ENCODE results near the gene PUSL1. TPM values are rescaled to one million over a fixed set of nuclear protein-coding genes. Genes with fewer than 3 reads are reported as not detected.

The PUSL1 gene
- total RNA-seq, 2 experiments from 2014 or later: 31.3 to 57.1 TPM

DNA sequence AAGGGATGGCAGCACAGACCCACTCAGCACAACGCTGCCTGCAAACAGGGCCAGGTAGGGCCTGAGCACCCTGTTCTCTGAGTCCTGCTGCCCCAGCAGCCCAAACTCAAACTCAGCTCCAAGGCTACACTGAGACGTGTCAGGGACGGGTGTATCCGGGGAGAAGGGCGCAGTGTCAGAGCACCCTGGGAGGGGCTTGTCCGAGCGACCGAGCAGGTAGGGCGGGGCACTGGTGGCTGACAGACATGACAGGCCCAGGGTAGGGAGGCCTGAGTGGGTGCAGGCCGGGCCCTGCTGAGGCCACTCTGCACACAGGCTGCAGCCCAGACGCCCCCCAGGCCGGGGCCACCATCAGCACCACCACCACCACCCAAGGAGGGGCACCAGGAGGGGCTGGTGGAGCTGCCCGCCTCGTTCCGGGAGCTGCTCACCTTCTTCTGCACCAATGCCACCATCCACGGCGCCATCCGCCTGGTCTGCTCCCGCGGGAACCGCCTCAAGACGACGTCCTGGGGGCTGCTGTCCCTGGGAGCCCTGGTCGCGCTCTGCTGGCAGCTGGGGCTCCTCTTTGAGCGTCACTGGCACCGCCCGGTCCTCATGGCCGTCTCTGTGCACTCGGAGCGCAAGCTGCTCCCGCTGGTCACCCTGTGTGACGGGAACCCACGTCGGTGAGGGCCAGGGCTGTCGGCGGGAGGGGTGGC lies 22.6 kb upstream of the PUSL1 start:
- POLR2A ChIA-PET: no interaction called here
- no peaks in the 10 kb centered on the region for H4K20me1 ChIP-seq (ENCODE audit: insufficient read depth, low read length)
- no peak overlapping the region for H3K4me3 ChIP-seq (ENCODE audit: low read depth, low read length, poor library complexity, severe bottlenecking)
- no peaks in the 10 kb centered on the region for H3K79me2 ChIP-seq (ENCODE audit: insufficient read depth, low read depth, low read length)
- no peaks in the 10 kb centered on the region for H3K9me2 ChIP-seq (ENCODE audit: insufficient read depth, low read length)
- no peak overlapping the region for H2AFZ ChIP-seq (ENCODE audit: low read length)
- H3K4me1 ChIP-seq (ENCODE audit: insufficient read depth, low read length, poor library complexity, severe bottlenecking): no peaks in the 10 kb centered on the region
- no TSS peak for BruUV-seq (replicated peaks)
- CTCF ChIA-PET (ENCODE audit: unreplicated experiment): no interaction called here
- H3K4me2 ChIP-seq (ENCODE audit: low read length): no peak overlapping the region
- H3K9me3 ChIP-seq (ENCODE audit: low read length): no peaks in the 10 kb centered on the region
- no peak for DNase-seq (ENCODE audit: low spot score)
- no peaks in the 10 kb centered on the region for H3K36me3 ChIP-seq (ENCODE audit: insufficient read depth, low read length)
- H3K27ac ChIP-seq (ENCODE audit: low read depth, low read length, poor library complexity, severe bottlenecking): no peak overlapping the region
- TF ChIP-seq CTCF (conservative IDR thresholded peaks at IDR 0.05; ENCODE audit: low read length) (no peak), EZH2phosphoT487 (IDR thresholded peaks at IDR 0.05; ENCODE audit: borderline replicate concordance, low read depth, low read length) (no peak)
- intact Hi-C loops (cut with micrococcal nuclease; ENCODE audit: unreplicated experiment): no loop called here

DNA sequence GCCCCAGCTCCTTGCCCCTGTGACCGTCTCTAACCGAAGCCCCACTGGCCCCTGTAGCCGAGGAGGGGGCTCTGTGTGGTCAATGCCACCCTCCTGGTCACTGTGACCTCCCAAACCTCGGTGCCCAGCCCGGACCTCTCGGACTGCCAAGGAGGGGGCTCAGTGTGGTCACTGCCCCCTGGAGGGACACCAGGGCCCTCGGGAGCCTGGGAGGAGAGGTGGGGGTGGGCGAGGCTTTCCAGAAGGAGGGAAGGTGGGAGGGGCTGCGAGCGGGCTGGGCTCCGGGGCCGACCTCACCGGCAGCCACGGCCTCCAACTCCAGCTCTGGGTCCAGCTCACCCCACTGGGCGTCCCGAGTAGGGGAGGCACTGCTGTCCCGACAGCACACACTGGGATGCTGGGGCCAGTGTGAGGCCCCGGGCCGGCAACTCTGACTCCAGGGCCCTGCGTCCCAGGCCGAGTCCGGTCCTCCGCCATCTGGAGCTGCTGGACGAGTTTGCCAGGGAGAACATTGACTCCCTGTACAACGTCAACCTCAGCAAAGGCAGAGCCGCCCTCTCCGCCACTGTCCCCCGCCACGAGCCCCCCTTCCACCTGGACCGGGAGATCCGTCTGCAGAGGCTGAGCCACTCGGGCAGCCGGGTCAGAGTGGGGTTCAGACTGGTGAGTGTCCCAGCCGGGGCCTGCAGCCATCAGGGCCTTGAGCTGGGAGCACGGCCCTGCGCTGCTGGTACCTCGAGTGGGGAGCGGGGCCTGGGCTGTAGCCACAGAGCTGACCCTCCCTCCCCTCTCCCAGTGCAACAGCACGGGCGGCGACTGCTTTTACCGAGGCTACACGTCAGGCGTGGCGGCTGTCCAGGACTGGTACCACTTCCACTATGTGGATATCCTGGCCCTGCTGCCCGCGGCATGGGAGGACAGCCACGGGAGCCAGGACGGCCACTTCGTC lies 21.8 kb upstream of the PUSL1 start:
- Histone ChIP-seq H3K27ac (ENCODE audit: low read depth, low read length, poor library complexity, severe bottlenecking) (no peak overlapping the region), H3K4me2 (ENCODE audit: low read length) (no peak overlapping the region), H3K4me1 (ENCODE audit: insufficient read depth, low read length, poor library complexity, severe bottlenecking) (no peaks in the 10 kb centered on the region), H2AFZ (ENCODE audit: low read length) (no peak overlapping the region), H3K9me3 (ENCODE audit: low read length) (no peaks in the 10 kb centered on the region), H3K9me2 (ENCODE audit: insufficient read depth, low read length) (no peaks in the 10 kb centered on the region), H4K20me1 (ENCODE audit: insufficient read depth, low read length) (no peaks in the 10 kb centered on the region), H3K4me3 (ENCODE audit: low read depth, low read length, poor library complexity, severe bottlenecking) (no peak overlapping the region), H3K36me3 (ENCODE audit: insufficient read depth, low read length) (no peaks in the 10 kb centered on the region), H3K79me2 (ENCODE audit: insufficient read depth, low read depth, low read length) (no peaks in the 10 kb centered on the region)
- ChIA-PET POLR2A (no interaction called here), CTCF (ENCODE audit: unreplicated experiment) (no interaction called here)
- intact Hi-C loops (cut with micrococcal nuclease; ENCODE audit: unreplicated experiment): no loop called here
- no TSS peak for BruUV-seq (replicated peaks)
- TF ChIP-seq EZH2phosphoT487 (IDR thresholded peaks at IDR 0.05; ENCODE audit: borderline replicate concordance, low read depth, low read length) (no peak), CTCF (conservative IDR thresholded peaks at IDR 0.05; ENCODE audit: low read length) (no peak)
- DNase-seq (ENCODE audit: low spot score): no peak
